Measurements from ENCODE around the gene NAALADL2.

GRCh38 chr3:175355801-175356335 lies 496.7 kb downstream of the NAALADL2 start:
- TF ChIP-seq SAP30 (IDR thresholded peaks at IDR 0.05; ENCODE audit: insufficient read depth, insufficient replicate concordance, low read length) (no peak), CHD2 (IDR thresholded peaks at IDR 0.05; ENCODE audit: low read length) (no peak), CTCF (IDR thresholded peaks at IDR 0.05; ENCODE audit: control extremely low read depth in 1 of 3, insufficient read depth in 1 of 3, low read depth in 1 of 3, low read length in 3 of 3) (no peak), KDM5A (IDR thresholded peaks at IDR 0.05; ENCODE audit: low read length) (no peak), ATF3 (IDR thresholded peaks at IDR 0.05; ENCODE audit: insufficient read depth, low read depth, low read length) (no peak), RFX5 (IDR thresholded peaks at IDR 0.05; ENCODE audit: borderline replicate concordance, low read depth, low read length) (no peak), POLR2AphosphoS5 (IDR thresholded peaks at IDR 0.05; ENCODE audit: low read depth, low read length) (no peak), GABPA (IDR thresholded peaks at IDR 0.05; ENCODE audit: borderline replicate concordance, insufficient read depth, low read length) (no peak), MAX (IDR thresholded peaks at IDR 0.05) (no peak), USF2 (IDR thresholded peaks at IDR 0.05; ENCODE audit: low read length) (no peak), SP2 (IDR thresholded peaks at IDR 0.05; ENCODE audit: low read length) (no peak), MAFK (IDR thresholded peaks at IDR 0.05; ENCODE audit: low read depth, low read length) (no peak), EP300 (IDR thresholded peaks at IDR 0.05; ENCODE audit: borderline replicate concordance in 1 of 2, low read depth in 2 of 2, low read length in 2 of 2) (no peak)
